ENCODE data around the gene PAX6.
"Not testable (repeated sequence)": the region's sequence is repeated elsewhere in the genome, so short reads cannot be mapped to it uniquely, and the experiment has no call there.

Gene PAX6

DNA sequence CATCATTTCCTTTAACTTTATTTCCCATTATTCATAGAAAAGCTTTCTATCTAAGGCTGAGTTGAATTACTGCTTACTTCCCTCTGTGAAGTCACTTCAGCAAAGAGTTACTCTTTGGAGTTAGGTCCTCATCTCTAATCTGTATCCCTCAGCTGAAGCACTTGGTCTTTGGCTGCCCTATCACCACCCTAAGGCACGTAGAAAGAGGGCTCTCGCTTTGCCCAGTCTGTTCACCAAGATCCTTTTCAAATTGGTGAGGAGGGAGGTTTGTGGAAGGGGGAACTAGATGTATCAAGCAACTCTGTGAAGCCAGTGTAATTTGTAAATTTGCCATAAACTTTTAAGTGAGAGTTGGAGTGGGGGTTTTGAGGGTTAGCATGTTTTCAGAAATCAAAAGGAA lies 43.4 kb downstream of the PAX6 start:
- no peak for DNase-seq (ENCODE audit: low read depth, low spot score)

DNA sequence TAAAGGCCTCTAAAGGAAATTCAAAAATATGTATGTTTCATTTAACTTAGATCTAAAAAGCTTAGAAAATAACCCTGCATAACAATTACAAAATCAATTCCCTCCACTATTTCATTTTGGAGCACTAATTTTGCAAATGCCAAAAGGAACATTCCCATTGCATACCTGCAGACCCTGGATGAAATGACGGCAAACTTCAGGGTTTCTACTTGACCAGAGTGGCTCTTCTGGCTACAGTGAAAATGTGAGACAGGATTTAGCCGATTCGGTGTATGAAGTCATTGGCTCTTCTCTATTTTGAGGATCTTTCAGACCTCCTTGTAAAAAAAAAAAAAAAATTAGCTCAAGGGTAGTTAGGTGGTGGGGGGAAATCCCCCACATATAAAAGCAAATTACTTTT lies 44.1 kb downstream of the PAX6 start:
- no peak for DNase-seq (ENCODE audit: low read depth, low spot score)

DNA sequence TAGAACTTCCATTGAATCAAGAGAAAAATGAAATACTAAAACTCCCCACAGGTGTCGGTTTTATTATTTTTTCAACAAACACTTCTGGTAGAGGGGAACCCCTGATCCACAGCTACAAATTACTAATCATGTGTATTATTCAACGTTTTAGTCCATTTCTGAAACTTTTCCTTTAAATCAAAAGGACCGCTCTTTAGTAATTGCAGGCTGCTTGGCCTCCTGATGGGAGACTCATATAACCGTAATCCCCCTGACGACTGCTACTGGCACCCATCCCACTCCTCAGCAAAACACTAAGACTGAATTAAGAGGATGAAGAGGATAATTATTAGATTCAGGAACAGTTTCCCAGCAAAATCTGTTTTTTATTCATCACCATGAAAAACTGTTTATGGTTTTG lies 46.4 kb downstream of the PAX6 start:
- no peak for DNase-seq (ENCODE audit: low read depth, low spot score)

DNA sequence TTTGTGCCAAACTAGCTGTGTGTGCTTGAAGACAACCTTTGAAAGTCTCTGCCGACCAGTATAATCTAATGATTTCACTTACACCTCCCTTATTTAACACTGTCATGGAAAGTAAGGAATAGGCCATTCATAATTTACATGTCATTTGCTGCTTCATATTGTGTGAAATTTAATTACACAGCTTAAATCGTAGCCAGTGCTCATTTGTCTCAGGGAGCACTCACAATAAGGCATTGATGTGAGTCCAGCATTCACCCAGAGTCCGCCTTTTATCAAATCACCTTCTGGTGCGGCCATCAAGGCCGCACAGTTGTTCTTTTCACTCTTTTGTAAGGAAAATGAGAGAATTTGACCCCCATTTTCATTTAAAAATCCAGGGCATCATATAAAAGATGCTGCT lies 46.9 kb downstream of the PAX6 start:
- no peak for DNase-seq (ENCODE audit: low read depth, low spot score)

DNA sequence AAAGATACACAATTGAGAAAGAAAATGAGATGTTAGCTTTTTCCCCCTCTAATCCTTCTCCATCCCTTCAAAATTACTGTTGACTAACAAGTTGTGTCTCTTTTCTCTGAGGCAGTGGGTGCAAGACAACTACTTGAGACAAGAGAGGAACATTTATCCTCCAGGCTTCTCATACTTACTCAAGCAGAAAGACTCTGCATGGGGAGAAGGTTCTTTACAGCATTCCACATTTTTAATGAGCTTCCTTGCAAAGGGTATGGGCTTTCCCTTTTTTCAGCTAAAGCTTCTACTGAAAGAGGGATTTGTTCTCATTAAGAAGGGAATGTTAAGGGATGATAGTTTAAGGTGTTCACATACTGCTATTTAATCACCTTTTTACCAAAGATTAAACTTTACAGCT lies 47.8 kb downstream of the PAX6 start:
- DNase-seq (ENCODE audit: low read depth, low spot score), result no peak

DNA sequence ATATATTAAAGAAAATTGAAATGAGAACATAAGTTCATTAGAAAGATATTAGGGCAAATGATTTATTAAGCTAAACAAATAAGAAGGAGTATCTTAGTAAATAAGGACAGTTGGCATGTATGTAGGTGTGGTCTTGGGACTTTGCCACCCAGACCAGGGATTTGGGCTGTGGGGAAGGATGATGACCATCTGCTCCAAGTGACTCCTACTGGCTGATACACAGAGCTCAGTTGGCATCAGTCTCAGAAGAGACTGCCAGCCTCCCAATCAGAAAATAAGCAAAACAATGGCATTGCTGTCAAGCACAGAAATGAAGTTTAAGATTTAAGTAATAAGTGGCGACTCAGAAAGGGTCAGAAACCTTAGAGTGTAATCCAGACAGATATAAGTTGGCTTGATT lies 49.5 kb downstream of the PAX6 start:
- DNase-seq (ENCODE audit: low read depth, low spot score), result no peak

DNA sequence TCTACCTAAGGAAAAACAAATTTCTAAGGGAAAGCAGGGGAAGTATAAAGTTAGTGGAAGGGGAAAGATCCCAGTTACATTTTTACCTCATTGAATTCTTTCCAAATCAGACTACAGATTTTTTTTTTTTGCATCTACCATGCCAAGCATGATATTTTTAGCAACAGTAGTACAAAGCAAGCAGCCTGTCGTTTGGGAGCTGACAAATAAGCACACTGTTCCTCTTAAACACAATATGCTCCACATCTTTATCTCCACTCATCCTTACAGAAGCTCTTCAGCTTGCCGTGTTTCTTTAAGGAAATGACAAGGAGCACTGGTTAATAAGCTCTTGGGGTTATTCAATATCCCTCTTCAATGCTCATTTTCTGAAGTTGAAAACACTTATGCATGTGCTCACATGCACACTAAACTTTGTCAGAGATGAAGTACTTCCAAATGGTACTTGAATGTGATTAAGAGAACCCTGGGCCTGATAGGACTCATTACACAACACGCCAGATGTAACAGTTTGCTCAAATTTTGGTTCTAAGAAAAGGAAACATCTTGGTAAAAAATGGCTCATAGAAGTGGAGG lies 53.8 kb downstream of the PAX6 start:
- DNase-seq (ENCODE audit: low read depth, low spot score), result no peak

DNA sequence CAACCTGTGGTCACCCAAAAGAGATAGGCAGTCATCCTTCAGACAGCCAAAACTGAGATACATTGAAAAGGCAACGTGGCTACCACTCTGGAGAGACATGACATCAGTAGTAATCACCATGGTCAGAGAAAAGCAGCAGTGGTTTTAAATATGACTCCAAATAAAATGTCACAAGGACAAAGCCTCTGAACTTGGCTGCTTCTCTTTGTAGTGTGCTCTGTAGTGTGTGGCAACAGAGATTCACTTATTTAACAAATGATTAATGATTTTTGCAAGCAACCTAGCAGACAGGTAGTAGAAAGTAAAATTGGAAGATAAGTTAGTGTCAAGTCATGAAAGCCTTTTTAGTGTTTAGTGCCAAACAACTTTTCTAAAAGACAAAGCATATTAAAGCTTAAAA lies 63.5 kb downstream of the PAX6 start:
- no peak for DNase-seq (ENCODE audit: low read depth, low spot score)

DNA sequence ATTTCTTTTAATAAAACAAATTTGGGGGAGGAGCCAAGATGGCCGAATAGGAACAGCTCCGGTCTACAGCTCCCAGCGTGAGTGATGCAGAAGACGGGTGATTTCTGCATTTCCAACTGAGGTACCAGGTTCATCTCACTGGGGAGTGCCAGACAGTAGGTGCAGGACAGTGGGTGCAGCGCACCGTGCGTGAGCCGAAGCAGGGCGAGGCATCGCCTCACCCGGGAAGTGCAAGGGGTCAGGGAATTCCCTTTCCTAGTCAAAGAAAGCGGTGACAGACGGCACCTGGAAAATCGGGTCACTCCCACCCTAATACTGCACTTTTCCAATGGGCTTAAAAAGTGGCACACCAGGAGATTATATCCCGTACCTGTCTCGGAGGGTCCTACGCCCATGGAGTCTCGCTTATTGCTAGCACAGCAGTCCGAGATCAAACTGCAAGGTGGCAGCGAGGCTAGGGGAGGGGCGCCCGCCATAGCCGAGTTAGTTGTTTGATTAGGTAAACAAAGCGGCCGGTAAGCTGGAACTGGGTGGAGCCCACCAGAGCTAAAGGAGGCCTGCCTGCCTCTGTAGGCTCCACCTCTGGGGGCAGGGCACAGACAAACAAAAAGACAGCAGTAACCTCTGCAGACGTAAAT lies 70.3 kb downstream of the PAX6 start:
- not testable (repeated sequence) for DNase-seq (ENCODE audit: low read depth, low spot score)

DNA sequence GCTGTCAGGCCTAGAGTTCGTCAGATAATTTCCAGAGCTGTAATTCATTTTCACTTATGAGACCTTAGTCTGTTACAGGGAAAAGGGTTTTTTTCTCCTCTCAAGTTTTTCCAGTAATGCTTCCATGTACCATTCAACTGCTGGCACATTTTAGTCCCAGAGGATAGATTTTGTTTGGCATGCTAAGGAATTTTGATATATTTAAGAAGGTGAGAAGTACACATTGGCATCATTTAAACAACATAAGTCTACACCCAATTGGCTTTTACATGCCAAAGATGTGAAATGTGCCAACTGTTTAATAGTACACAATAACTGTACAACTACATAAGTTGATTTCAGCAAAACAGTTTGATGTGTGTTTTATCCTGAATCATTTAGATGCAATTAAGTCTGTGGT lies 71.0 kb downstream of the PAX6 start:
- no peak for DNase-seq (ENCODE audit: low read depth, low spot score)

Measured in brain pericyte (primary cell).